Measurements from ENCODE around the gene ROGDI. TPM values are rescaled to one million over a fixed set of nuclear protein-coding genes. Genes with fewer than 3 reads are reported as not detected.

The ROGDI gene
- polyA plus RNA-seq, 2 of the 4 experiments (the other 2 are of a cell fraction): 7.2 to 15.1 TPM

DNA sequence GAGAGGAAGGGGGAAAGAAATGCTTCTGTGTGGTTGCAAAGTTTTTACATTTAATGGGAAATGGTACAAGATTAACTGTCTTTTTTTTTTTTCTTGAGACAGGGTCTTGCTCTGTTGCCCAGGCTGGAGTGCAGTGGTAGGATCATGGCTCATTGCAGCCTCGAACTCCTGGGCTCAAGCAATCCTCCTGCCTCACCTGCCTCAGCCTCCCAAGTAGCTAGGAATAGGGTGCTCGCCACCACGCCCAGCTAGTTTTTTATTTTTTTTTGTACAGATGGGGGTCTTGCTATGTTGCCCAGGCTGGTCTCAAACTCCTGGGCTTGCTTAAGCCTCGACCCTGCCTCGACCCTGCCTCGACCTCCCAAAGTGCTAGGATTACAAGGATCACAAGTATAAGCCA lies 3.8 kb upstream of the ROGDI start (continued):
- TF ChIP-seq FOXS1 (CRISPR knock-in tag; IDR thresholded peaks at IDR 0.05) (no peak), MYC (IDR thresholded peaks at IDR 0.05; ENCODE audit: borderline replicate concordance, low read length) (no peak), HDAC2 (IDR thresholded peaks at IDR 0.05) (no peak), ZFP36 (IDR thresholded peaks at IDR 0.05; ENCODE audit: borderline replicate concordance, partially characterized antibody) (no peak), CEBPB (IDR thresholded peaks at IDR 0.05) (no peak), ZC3H11A (IDR thresholded peaks at IDR 0.05) (no peak), EP300 (IDR thresholded peaks at IDR 0.05) (no peak)
- TF ChIP-seq, protein P1, sequence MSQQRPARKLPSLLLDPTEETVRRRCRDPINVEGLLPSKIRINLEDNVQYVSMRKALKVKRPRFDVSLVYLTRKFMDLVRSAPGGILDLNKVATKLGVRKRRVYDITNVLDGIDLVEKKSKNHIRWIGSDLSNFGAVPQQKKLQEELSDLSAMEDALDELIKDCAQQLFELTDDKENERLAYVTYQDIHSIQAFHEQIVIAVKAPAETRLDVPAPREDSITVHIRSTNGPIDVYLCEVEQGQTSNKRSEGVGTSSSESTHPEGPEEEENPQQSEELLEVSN (IDR thresholded peaks at IDR 0.05; ENCODE audit: borderline replicate concordance, low read depth): no peak
- TF ChIP-seq, protein P2, sequence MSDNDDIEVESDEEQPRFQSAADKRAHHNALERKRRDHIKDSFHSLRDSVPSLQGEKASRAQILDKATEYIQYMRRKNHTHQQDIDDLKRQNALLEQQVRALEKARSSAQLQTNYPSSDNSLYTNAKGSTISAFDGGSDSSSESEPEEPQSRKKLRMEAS (IDR thresholded peaks at IDR 0.05): no peak
- TF ChIP-seq, protein P3, sequence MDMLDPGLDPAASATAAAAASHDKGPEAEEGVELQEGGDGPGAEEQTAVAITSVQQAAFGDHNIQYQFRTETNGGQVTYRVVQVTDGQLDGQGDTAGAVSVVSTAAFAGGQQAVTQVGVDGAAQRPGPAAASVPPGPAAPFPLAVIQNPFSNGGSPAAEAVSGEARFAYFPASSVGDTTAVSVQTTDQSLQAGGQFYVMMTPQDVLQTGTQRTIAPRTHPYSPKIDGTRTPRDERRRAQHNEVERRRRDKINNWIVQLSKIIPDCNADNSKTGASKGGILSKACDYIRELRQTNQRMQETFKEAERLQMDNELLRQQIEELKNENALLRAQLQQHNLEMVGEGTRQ (IDR thresholded peaks at IDR 0.05): no peak

DNA sequence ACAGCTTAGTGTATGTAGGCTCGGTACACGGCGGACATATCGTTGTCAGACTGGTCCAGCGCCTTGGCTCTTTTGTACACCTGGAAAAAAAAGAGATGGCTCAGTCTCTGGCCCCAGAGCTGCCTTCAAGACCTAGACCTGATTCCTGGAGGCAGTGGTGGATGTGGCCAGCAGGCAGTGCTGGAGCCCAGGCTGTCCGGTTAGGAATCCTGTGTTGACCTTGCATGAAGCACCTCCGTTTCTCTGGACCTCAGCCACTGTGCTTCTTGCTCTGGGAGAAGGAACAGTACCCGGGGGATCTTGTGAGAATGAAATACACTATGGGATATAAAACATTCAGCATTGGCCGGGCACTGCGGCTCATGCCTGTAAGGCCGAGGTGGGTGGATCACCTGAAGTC lies 2.8 kb upstream of the ROGDI start:
- no peak overlapping the region for H3K4me2 ChIP-seq
- WGBS (ENCODE audit: missing lambda C conversion rate): 86% methylated on average over 11 of the region's 11 CpGs
- no peaks in the 10 kb centered on the region for H3K9me3 ChIP-seq
- ChIA-PET CTCF (interaction anchor here (0.8 kb wide), 2 partner anchors 20 to 55 kb away, joined by 3 read pairs; no protein-coding TSS in a partner anchor), POLR2A (no interaction called here)
- no peak for DNase-seq (ENCODE audit: low read depth in 1 of 2, low spot score in 1 of 2)
- no peak overlapping the region for H3K27ac ChIP-seq
- TF ChIP-seq EHMT2 (IDR thresholded peaks at IDR 0.05; ENCODE audit: low read depth): no peak
- TF ChIP-seq, protein P4, sequence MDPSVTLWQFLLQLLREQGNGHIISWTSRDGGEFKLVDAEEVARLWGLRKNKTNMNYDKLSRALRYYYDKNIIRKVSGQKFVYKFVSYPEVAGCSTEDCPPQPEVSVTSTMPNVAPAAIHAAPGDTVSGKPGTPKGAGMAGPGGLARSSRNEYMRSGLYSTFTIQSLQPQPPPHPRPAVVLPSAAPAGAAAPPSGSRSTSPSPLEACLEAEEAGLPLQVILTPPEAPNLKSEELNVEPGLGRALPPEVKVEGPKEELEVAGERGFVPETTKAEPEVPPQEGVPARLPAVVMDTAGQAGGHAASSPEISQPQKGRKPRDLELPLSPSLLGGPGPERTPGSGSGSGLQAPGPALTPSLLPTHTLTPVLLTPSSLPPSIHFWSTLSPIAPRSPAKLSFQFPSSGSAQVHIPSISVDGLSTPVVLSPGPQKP (IDR thresholded peaks at IDR 0.05; ENCODE audit: low read depth, low read length): no peak
- no peak for TF ChIP-seq ZNF302 (CRISPR knock-in tag; IDR thresholded peaks at IDR 0.05)
- TF ChIP-seq MAFK (IDR thresholded peaks at IDR 0.05; ENCODE audit: partially characterized antibody): no peak
- TF ChIP-seq JUNB (IDR thresholded peaks at IDR 0.05): no peak
- no peak for TF ChIP-seq POLR2A (IDR thresholded peaks at IDR 0.05; ENCODE audit: low read length)
- H3K4me1 ChIP-seq: peaks cover 17% of the 10 kb centered on the region
- no peak for FAIRE-seq
- ATAC-seq: no peak
- H3K4me3 ChIP-seq: no peak overlapping the region

DNA sequence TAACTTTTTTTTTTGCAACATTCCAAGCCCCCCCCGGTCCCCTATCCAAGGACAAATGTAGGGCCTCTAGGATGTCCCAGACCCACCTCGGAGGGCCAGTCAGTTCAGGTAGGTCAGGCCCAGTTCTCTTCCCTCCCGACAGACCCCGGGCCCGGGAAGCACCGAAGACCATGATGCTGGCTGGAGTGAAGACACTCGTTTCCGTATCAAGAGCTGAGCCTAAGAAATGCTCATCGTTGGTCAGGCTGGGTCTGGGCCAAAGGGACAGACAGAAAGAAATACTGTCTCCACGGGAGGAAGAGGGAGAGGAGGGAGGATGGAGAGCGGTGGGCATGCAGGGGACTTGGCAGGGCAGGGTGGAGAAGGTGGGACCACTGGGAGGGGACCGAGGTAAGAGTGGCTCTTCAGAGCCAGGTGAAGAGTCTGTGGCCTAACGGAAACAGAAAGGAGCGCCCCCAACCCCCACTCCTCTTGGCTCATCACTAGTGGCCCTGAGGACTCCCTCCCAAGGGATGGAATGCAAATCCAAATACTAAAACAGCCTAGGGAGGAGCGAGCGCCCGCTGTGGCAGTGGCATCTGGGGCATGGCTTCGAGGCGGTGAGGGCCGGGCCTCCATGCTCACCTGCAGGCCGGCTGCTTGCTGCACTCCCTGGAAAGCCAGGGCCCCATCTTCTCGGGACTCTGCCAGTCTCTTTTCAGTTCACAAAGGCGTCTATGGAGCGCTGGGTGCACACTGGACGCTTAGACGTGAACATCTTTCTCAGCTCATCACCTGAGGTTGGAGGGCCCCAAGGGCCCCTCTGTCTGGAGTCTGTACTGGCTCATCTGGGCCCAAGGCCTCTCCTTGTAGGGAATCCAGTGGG lies 1.7 kb upstream of the ROGDI start:
- H3K27ac ChIP-seq: no peak overlapping the region
- ATAC-seq (no peak), DNase-seq (ENCODE audit: low read depth in 1 of 2, low spot score in 1 of 2) (no peak), FAIRE-seq (no peak)
- peaks cover 17% of the 10 kb centered on the region for H3K4me1 ChIP-seq
- 90% methylated on average over 22 of the region's 26 CpGs for WGBS (ENCODE audit: missing lambda C conversion rate)
- no peak overlapping the region for H3K4me3 ChIP-seq
- POLR2A ChIA-PET: no interaction called here
- TF ChIP-seq, protein P1 (IDR thresholded peaks at IDR 0.05; ENCODE audit: borderline replicate concordance, low read depth): no peak
- TF ChIP-seq HOXB13 (CRISPR knock-in tag; IDR thresholded peaks at IDR 0.05; ENCODE audit: low read depth) (no peak), RCOR1 (IDR thresholded peaks at IDR 0.05; ENCODE audit: low read depth, low read length) (no peak), KDM1A (IDR thresholded peaks at IDR 0.05; ENCODE audit: low read depth) (no peak), FOSL2 (IDR thresholded peaks at IDR 0.05) (no peak), FOSL2 (CRISPR knock-in tag; IDR thresholded peaks at IDR 0.05) (no peak), ZFP36 (IDR thresholded peaks at IDR 0.05; ENCODE audit: borderline replicate concordance, partially characterized antibody) (no peak), GATA3 (IDR thresholded peaks at IDR 0.05; ENCODE audit: borderline replicate concordance) (no peak), ZSCAN20 (CRISPR knock-in tag; IDR thresholded peaks at IDR 0.05) (no peak), ZNF302 (CRISPR knock-in tag; IDR thresholded peaks at IDR 0.05) (no peak)
- CTCF ChIA-PET: interaction anchor here (0.8 kb wide), 2 partner anchors 21 to 56 kb away, joined by 3 read pairs; no protein-coding TSS in a partner anchor
- H3K9me3 ChIP-seq: no peaks in the 10 kb centered on the region
- H3K4me2 ChIP-seq: peak overlapping the region; percentile 88; the same call in 1 of the 3 replicates

All from A549 (cell line).